GM18498 (cell line): Measurements from ENCODE around the gene HSD11B2.

Experiments
- ATAC-seq: cut with Tn5 transposase; IDR thresholded peaks from one replicate; pipeline ENCODE4 v1.9.1; 2021; ENCODE audit warnings: mild to moderate bottlenecking, moderate library complexity; ENCODE audit not compliant: unreplicated experiment

Gene HSD11B2

GRCh38 chr16:67430977-67431774, at the start of gene HSD11B2:
Gene HSD11B2 (plus strand): TSS chr16:67431121. CDS start chr16:67431249, 128 bp downstream.
- no peak for ATAC-seq

- no peak for ATAC-seq
Observed at GRCh38 chr16:67383284-67383683, 47.6 kb upstream of the HSD11B2 start.

- ATAC-seq = no peak
Observed at GRCh38 chr16:67384778-67385510, 46.0 kb upstream of the HSD11B2 start.

GRCh38 chr16:67386861-67387455, 44.0 kb upstream of the HSD11B2 start:
- ATAC-seq = no peak

DNA sequence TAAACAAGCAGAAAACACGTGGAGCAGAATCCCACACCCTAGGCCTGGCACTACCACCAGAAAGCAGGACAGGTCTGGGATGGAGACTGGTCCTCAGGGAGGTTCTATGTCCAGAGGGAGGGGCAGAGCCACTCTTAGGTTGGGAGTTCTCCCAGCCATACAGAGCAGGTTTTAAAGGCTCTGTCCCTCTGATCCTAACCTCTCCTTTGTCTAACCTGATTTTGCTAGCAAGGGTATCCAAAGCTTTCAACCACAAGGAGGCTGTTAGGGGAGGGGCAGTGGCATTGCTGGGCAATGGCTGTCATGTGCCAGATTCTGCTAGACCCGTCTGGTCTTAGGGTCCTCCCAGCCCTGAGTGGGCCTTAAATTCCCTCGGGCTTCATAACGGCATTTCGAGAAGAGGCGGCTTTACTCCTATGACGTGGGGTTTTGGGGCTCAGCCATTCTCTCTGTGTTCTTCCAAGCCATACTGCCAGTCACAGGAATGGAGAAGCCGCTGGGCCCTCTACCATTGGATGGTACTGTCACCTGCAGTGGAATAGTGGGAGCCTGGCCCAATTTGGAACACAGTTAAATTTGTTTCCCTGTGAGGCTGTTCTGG, 43.3 kb upstream of the HSD11B2 start:
- ATAC-seq = no peak

DNA sequence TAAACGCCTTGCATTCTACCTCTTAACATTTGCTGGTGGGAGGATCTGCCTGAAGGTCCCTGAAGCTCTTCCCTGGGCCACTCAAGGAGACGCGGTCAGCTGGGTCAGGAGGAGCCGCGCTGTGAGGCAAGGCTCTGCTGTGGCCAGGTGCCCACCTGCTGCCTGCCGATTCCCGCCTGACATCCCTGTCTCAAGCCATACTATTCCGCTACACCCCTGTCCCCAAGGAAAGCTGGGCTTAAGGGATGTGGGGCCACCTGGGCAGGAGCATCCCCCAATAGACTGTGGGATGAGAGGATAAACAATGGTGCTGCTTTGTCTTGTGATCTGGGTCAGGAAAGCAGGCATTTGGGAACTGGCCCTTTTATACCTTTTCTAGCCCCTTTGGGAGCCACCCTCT, 42.7 kb upstream of the HSD11B2 start:
- ATAC-seq = no peak

GRCh38 chr16:67388591-67388990, 42.3 kb upstream of the HSD11B2 start:
- ATAC-seq = no peak

GRCh38 chr16:67389911-67390815, 40.8 kb upstream of the HSD11B2 start:
- no peak for ATAC-seq

- ATAC-seq = no peak
Observed at GRCh38 chr16:67390816-67391423, 40.0 kb upstream of the HSD11B2 start.

DNA sequence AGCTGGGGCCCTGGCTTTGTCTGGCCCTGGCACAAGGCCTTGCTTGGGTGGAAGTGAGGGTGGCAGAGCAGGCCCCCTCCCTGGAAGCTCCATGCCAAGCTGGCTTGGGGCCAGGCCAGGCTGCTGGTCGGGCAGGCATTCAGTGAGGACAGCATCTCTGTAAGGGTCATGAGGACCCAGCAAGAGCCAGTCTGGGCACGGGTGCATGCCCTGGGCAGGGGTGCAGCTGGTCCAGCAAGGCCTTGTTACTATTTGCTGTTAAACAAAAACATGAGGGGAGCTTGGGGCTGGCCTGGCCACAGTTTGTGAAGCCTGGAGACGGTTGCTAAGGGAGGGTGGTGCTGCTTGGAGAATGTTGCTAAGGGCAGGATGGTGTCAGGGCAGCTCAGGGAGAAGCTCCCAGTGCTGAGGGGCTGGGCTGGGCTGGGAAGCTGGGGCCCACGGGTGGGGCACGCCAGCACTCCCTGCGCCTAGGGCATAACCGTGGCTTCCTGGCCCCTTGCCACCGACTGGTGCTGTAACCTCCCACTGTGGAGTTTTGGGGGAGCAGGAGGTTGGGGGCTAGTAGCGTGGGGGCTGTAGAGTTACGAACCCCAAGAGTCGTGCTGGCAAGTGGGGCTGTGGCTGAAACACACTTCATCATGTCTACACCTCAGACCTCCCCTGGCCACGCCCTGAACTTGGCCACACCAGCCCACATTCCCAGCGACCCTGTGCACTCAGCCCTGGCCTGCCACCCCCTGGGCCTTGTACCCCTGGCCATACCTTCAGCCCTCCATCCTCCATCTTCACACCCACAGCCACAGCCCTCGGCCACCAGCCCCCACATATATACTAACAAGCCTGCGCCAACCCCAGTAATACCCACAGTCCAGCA, 39.3 kb upstream of the HSD11B2 start:
- ATAC-seq = no peak

- no peak for ATAC-seq
Observed at GRCh38 chr16:67392301-67393059, 38.4 kb upstream of the HSD11B2 start.

GRCh38 chr16:67393111-67393787, 37.7 kb upstream of the HSD11B2 start, which contains the start of gene TPPP3:
Gene TPPP3 (minus strand): TSS chr16:67393498. CDS start chr16:67391111, 2,387 bp downstream.
- ATAC-seq = no peak

DNA sequence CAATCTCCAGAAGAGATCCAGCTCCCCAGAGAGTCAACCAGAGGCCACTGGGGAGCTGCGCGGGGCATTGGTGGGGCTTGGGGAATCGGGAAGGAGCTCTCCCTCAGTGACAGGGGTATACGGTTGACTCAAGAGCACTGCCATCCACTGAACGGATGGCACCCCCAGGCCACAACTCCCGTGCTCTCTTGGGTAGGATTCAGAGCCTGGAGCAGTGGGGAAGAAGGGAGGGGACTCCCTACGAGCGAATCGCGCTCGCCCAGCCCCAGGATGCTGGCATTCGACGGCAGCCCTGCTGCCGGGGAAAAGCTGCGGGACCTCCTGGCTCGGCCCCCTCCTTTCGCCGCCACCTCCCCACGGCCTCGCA, 37.1 kb upstream of the HSD11B2 start:
- no peak for ATAC-seq

DNA sequence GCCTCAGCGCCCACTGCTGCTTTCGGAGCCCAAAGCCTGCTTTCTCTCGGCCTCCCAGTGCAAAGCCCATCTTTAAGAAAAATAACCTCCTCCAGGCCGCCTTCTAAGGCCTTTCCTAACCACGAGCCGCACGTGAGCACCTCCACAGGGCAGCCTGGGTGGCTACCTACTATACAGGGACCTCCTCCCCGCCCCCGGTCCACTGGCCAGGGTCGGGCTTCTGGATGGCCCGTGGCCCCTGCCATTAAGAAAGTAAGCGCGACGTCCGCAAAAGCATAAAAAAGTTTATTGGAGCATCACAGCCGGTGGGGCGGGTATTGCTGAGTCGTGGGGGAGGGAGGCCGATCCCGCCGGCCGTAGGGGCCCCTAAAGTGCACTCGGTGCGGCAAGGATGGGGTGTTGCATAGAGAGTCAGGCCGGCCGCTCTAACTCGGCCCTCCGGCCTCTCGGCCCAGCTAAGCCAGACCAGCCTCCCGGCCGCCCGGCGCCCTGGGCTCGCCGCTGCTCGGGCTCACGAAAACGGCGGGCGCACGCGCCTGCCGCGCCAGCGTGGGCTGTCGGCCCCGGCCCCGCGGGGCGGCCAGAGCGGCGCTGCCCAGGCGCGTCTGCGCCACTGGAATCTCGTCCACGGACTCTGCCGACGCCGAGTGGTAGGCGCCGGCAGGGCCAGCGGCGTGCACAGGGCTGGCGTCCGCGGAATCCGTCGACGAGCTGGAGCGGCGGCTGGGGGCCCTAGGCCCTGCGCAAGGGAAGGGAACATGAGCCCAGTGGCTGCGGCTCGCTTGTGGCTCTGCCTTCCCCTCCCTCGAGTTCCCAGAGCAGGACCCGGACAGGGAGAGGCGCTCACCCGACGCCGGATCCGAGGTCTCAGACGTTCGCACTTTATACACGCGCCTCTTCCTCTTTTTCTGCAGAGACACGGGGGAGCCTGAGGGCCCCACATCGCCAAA, 36.5 kb upstream of the HSD11B2 start:
- no peak for ATAC-seq

DNA sequence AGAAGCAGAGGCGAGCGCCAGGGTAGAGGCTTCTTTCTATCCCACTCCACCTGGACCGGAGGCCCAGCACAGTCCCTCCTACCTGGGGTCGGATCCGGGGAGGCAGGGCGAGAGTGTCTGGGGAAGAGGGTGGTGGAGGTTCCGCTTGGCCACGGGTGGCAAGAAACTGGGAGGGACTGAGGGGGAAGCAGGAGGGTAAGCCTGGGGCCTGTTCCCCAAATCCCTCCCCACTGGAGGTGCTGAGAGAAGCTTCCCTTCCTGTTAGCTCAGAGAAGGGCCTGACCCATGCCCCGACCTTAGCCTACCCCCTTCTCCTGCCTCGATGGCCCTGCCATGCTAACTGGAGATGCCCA, 35.8 kb upstream of the HSD11B2 start:
- ATAC-seq = no peak

- no peak for ATAC-seq
Observed at GRCh38 chr16:67395458-67396158, 35.3 kb upstream of the HSD11B2 start.
